Colonic mucosa (tissue), 4 donors: ENCODE results near the gene SLC5A4. TPM values are rescaled to one million over a fixed set of nuclear protein-coding genes. Genes with fewer than 3 reads are reported as not detected.

Experiments used
- DNase-seq: peaks from one replicate; pipeline ENCODE4 v3.0.0-alpha.2; 2020
- H3K27ac ChIP-seq: fragments of 200-600 bp; one replicate; pipeline ENCODE4 v1.8.0; 2021
- H3K27me3 ChIP-seq: fragments of 200-600 bp; one replicate; pipeline ENCODE4 v1.8.0; 2021
- H3K36me3 ChIP-seq: fragments of 200-600 bp; one replicate; pipeline ENCODE4 v1.8.0; 2021
- H3K4me1 ChIP-seq: fragments of 200-600 bp; one replicate; pipeline ENCODE4 v1.8.0; 2021; ENCODE audit warnings: mild to moderate bottlenecking
- H3K4me3 ChIP-seq: fragments of 200-600 bp; one replicate; pipeline ENCODE4 v1.8.0; 2021
- H3K9ac ChIP-seq, 2 donors: one replicate each; pipeline ENCODE4 v1.7.0; 2013; ENCODE audit warnings: control low read depth in 2 of 2, low read depth in 2 of 2, low read length in 2 of 2
- H3K9me3 ChIP-seq: fragments of 200-600 bp; one replicate; pipeline ENCODE4 v1.8.0; 2021
- intact Hi-C: fragments of 100-400 bp; cut with DNase I; formaldehyde crosslinking; loops from one replicate; pipeline ENCODE4 v1.14.1; 2022
- total RNA-seq, 2 donors: library from RNA; stranded (reverse); fragmentation: NEBNext Ultra II Directional in 1 of 2; extraction: Animal tissue kit (Norgen Biotek cat#: 25700) in 1 of 2; gene quantifications; one replicate each; pipeline ENCODE4 v1.2.1, GENCODE V29; 2021
- TF ChIP-seq, protein P1 (sequence below): fragments of 200-600 bp; IDR thresholded peaks from one replicate; pipeline ENCODE4 v1.8.0; 2022; ENCODE audit warnings: antibody characterized with exemption, mild to moderate bottlenecking
- donor health status: healthy.
- donor health status: DM: no; HTN: no; CAD: no.
- donor health status: DM: no; HTN: no; CAD: no.

The SLC5A4 gene
- total RNA-seq, 2 donors from 2014 or later = not detected

DNA sequence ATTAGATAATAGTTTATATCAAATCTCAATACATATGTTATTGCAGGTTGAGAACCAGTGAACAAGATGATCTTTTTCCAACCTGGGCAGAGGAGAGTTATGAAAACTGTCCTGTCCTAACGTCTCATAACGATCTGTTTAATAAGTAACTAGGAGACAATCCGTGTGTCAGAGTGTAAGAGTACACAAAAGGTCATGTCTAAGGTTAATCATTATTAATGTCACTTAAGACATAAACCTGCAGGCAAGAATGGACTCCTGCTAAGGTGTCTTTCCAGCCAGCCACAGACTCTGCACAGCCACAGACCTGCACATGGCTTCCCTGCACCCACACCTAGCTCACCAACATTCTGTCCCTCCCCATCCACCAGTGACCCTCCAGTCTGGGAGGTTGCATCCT is 10.1 kb downstream of the SLC5A4 start:
- Histone ChIP-seq H3K27me3 (no peaks in the 10 kb centered on the region), H3K4me3 (no peak overlapping the region), H3K9ac (no peak overlapping the region), H3K4me1 (no peaks in the 10 kb centered on the region), H3K27ac (no peak overlapping the region), H3K9me3 (no peaks in the 10 kb centered on the region), H3K36me3 (no peaks in the 10 kb centered on the region)
- TF ChIP-seq, protein P1, sequence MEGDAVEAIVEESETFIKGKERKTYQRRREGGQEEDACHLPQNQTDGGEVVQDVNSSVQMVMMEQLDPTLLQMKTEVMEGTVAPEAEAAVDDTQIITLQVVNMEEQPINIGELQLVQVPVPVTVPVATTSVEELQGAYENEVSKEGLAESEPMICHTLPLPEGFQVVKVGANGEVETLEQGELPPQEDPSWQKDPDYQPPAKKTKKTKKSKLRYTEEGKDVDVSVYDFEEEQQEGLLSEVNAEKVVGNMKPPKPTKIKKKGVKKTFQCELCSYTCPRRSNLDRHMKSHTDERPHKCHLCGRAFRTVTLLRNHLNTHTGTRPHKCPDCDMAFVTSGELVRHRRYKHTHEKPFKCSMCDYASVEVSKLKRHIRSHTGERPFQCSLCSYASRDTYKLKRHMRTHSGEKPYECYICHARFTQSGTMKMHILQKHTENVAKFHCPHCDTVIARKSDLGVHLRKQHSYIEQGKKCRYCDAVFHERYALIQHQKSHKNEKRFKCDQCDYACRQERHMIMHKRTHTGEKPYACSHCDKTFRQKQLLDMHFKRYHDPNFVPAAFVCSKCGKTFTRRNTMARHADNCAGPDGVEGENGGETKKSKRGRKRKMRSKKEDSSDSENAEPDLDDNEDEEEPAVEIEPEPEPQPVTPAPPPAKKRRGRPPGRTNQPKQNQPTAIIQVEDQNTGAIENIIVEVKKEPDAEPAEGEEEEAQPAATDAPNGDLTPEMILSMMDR = no peak
- DNase-seq = no peak
- intact Hi-C loops = no loop called here

DNA sequence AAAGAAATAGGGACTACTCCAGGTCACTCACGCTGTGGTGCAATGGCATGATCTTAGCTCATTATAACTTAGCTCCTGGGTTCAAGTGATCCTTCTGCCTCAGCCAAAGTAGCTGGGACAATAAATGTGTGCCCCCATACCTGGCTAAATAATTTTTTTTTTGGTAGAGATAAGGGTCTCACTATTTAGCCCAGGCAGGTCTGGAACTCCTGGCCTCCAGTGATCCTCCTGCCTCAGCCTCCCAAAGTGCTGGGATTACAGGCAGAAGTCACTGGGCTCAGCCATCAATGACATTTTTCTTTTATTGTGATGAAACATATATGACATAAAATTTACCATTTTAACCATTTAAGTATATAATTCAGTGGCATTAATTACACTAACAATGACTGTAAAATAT is 10.6 kb downstream of the SLC5A4 start:
- no peaks in the 10 kb centered on the region for H3K4me1 ChIP-seq
- no peaks in the 10 kb centered on the region for H3K27me3 ChIP-seq
- H3K9me3 ChIP-seq = no peaks in the 10 kb centered on the region
- intact Hi-C loops = no loop called here
- no peak overlapping the region for H3K9ac ChIP-seq
- DNase-seq = no peak
- H3K4me3 ChIP-seq = no peak overlapping the region
- TF ChIP-seq, protein P1 = no peak
- H3K36me3 ChIP-seq = no peaks in the 10 kb centered on the region
- H3K27ac ChIP-seq = no peak overlapping the region

DNA sequence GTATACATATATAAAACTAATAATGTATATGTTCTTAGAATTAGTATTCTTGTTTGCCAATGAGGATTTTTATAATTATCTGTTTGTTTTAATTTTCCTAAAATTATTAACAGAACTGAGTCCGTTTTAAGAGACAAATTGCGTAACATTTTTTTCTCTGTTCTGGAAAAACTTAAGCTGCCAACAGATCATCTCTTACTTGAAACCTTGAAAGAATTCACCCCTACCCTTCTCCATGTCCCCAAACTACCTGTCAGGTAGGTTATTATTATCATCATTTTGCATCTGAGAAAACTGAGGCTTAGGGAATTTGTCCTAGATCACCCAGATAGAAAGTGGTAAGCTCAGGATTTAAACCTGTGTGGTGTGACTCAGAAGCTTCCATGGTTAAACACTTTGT is 14.7 kb downstream of the SLC5A4 start:
- no peak overlapping the region for H3K27ac ChIP-seq
- TF ChIP-seq, protein P1 = no peak
- no peak overlapping the region for H3K4me3 ChIP-seq
- no peaks in the 10 kb centered on the region for H3K9me3 ChIP-seq
- intact Hi-C loops = no loop called here
- no peaks in the 10 kb centered on the region for H3K36me3 ChIP-seq
- H3K4me1 ChIP-seq = no peaks in the 10 kb centered on the region
- no peak overlapping the region for H3K9ac ChIP-seq
- no peaks in the 10 kb centered on the region for H3K27me3 ChIP-seq
- DNase-seq = no peak

DNA sequence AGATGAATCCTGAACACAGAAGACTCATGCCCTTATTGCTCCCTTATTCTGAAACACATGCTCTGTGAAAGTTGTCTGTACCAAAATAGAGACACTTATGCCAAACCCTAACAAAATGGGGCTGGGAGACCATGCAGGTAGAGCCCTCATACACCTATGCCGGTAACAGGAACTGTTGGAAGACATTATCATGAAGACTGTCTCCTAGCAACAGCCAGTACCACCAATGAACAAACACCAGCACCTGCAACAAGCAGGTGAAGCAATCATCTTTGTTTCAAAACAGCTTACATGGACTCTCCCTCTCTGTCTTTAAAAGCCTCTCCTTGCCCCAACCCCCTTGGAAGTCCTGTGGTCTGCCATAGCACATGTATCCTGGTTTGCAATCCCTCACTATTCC is 17.2 kb downstream of the SLC5A4 start:
- no peak for DNase-seq
- no peak overlapping the region for H3K27ac ChIP-seq
- intact Hi-C loops = no loop called here
- H3K4me1 ChIP-seq = no peaks in the 10 kb centered on the region
- no peak overlapping the region for H3K9ac ChIP-seq
- H3K27me3 ChIP-seq = no peaks in the 10 kb centered on the region
- TF ChIP-seq, protein P1 = no peak
- H3K9me3 ChIP-seq = no peaks in the 10 kb centered on the region
- H3K36me3 ChIP-seq = no peaks in the 10 kb centered on the region
- H3K4me3 ChIP-seq = no peak overlapping the region

DNA sequence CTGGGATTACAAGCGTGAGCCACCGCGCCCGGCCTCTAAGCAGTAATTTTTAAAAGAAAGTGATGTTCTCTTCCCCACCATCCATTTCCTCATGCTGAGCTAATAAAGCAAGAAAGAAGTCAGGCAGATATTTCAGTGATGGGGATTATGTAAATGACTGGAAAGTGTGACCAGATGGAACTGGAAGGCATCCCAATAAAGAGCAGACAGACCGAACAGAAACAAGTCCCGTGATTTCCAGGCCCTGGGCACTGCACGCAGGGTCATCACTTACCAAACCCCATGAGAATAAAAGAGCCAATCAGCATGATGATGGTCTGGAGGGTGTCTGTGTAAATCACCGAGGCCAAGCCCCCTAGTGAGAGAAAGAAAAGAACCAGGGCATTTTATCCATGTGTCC is 18.2 kb downstream of the SLC5A4 start:
- Histone ChIP-seq H3K9me3 (no peaks in the 10 kb centered on the region), H3K4me1 (no peaks in the 10 kb centered on the region), H3K27ac (no peak overlapping the region), H3K27me3 (no peaks in the 10 kb centered on the region), H3K4me3 (no peak overlapping the region), H3K9ac (no peak overlapping the region), H3K36me3 (no peaks in the 10 kb centered on the region)
- intact Hi-C loops = no loop called here
- TF ChIP-seq, protein P1 = no peak
- DNase-seq = no peak

DNA sequence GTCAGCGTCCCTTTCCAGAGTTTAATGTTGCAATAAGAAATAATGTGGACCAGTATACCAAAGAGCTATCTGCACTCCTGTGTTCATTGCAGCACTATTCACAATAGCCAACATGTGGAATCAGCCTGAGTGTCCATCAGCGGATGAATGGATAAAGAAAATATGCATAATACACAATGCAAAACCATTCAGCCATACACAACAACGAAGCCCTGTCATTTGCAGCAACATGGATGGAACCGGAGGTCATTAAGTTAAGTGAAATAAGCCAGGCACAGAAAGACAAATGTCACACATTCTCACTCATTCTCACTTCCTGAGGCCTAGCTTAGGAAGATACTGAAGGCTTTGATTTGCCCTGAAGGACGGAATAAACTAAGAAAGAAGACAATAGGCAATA is 22.1 kb downstream of the SLC5A4 start:
- no peak for DNase-seq
- Histone ChIP-seq H3K4me1 (no peaks in the 10 kb centered on the region), H3K27ac (no peak overlapping the region), H3K9ac (no peak overlapping the region), H3K36me3 (no peaks in the 10 kb centered on the region), H3K27me3 (no peaks in the 10 kb centered on the region), H3K4me3 (no peak overlapping the region), H3K9me3 (no peaks in the 10 kb centered on the region)
- TF ChIP-seq, protein P1 = no peak
- intact Hi-C loops = no loop called here
